Measurements from ENCODE around the gene AHCYL2.
"Not testable (repeated sequence)": the region's sequence is repeated elsewhere in the genome, so short reads cannot be mapped to it uniquely, and the experiment has no call there.

AHCYL2 gene

GRCh38 chr7:129210256-129210988 lies 14.4 kb upstream of the AHCYL2 start:
- Histone ChIP-seq H3K4me3 (ENCODE audit: low read depth, low read length) (no peak overlapping the region), H3K4me1 (ENCODE audit: control insufficient read depth, insufficient read depth, low read length) (peaks cover 3% of the 10 kb centered on the region; the same call in 1 of the 2 replicates), H3K9ac (ENCODE audit: low read length) (no peak overlapping the region), H3K36me3 (ENCODE audit: control insufficient read depth, insufficient read depth, low read length) (peaks cover 66% of the 10 kb centered on the region), H3K9me3 (ENCODE audit: control insufficient read depth, insufficient read depth, low read depth, low read length) (peaks cover 7% of the 10 kb centered on the region; the same call in 1 of the 2 replicates), H3K27ac (ENCODE audit: low read depth, low read length) (no peak overlapping the region), H3K27me3 (ENCODE audit: control insufficient read depth, insufficient read depth, low read length) (no peaks in the 10 kb centered on the region)

GRCh38 chr7:129210989-129211312 lies 13.9 kb upstream of the AHCYL2 start:
- Histone ChIP-seq H3K27me3 (ENCODE audit: control insufficient read depth, insufficient read depth, low read length) (no peaks in the 10 kb centered on the region), H3K27ac (ENCODE audit: low read depth, low read length) (no peak overlapping the region), H3K9me3 (ENCODE audit: control insufficient read depth, insufficient read depth, low read depth, low read length) (peaks cover 11% of the 10 kb centered on the region; the same call in 1 of the 2 replicates), H3K4me1 (ENCODE audit: control insufficient read depth, insufficient read depth, low read length) (peaks cover 3% of the 10 kb centered on the region; the same call in 1 of the 2 replicates), H3K4me3 (ENCODE audit: low read depth, low read length) (no peak overlapping the region), H3K36me3 (ENCODE audit: control insufficient read depth, insufficient read depth, low read length) (peaks cover 60% of the 10 kb centered on the region), H3K9ac (ENCODE audit: low read length) (no peak overlapping the region)

- Histone ChIP-seq H3K9ac (ENCODE audit: low read length) (no peak overlapping the region), H3K27ac (ENCODE audit: low read depth, low read length) (no peak overlapping the region; the same call in 1 of the 2 replicates), H3K27me3 (ENCODE audit: control insufficient read depth, insufficient read depth, low read length) (no peaks in the 10 kb centered on the region), H3K9me3 (ENCODE audit: control insufficient read depth, insufficient read depth, low read depth, low read length) (peaks cover 15% of the 10 kb centered on the region; the same call in 1 of the 2 replicates), H3K36me3 (ENCODE audit: control insufficient read depth, insufficient read depth, low read length) (peaks cover 49% of the 10 kb centered on the region), H3K4me1 (ENCODE audit: control insufficient read depth, insufficient read depth, low read length) (peaks cover 3% of the 10 kb centered on the region; the same call in 1 of the 2 replicates), H3K4me3 (ENCODE audit: low read depth, low read length) (no peak overlapping the region)
Measured at GRCh38 chr7:129212126-129212525, 12.7 kb upstream of the AHCYL2 start.

DNA sequence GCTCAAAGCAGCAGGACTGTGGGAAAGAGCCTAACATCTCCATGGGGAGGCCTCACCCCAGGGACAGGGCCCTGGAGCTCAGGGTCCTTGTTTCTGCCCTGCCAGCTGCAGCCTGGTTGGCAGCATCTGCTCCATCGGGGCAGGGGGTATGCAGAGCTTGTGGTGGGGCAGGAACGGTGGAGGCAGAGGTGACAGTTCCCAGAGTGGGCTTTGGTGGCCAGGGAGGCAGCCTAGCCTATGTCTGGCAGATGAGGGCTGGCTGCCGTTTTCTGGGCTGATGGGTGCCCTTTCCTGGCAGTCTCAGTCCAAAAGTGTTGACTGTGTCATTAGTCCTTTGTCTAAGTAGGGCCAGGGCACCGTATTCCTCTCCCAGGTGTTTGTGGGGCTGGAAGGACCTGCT lies 12.2 kb upstream of the AHCYL2 start:
- Histone ChIP-seq H3K9me3 (ENCODE audit: control insufficient read depth, insufficient read depth, low read depth, low read length) (peaks cover 18% of the 10 kb centered on the region), H3K27me3 (ENCODE audit: control insufficient read depth, insufficient read depth, low read length) (no peaks in the 10 kb centered on the region), H3K4me3 (ENCODE audit: low read depth, low read length) (no peak overlapping the region), H3K27ac (ENCODE audit: low read depth, low read length) (no peak overlapping the region; the same call in 1 of the 2 replicates), H3K9ac (ENCODE audit: low read length) (no peak overlapping the region), H3K36me3 (ENCODE audit: control insufficient read depth, insufficient read depth, low read length) (peaks cover 45% of the 10 kb centered on the region), H3K4me1 (ENCODE audit: control insufficient read depth, insufficient read depth, low read length) (peaks cover 3% of the 10 kb centered on the region; the same call in 1 of the 2 replicates)

- H3K4me3 ChIP-seq (ENCODE audit: low read depth, low read length): no peak overlapping the region
- peaks cover 3% of the 10 kb centered on the region; the same call in 1 of the 2 replicates for H3K4me1 ChIP-seq (ENCODE audit: control insufficient read depth, insufficient read depth, low read length)
- no peak overlapping the region for H3K27ac ChIP-seq (ENCODE audit: low read depth, low read length)
- peaks cover 38% of the 10 kb centered on the region for H3K36me3 ChIP-seq (ENCODE audit: control insufficient read depth, insufficient read depth, low read length)
- no peaks in the 10 kb centered on the region for H3K27me3 ChIP-seq (ENCODE audit: control insufficient read depth, insufficient read depth, low read length)
- peaks cover 18% of the 10 kb centered on the region for H3K9me3 ChIP-seq (ENCODE audit: control insufficient read depth, insufficient read depth, low read depth, low read length)
- H3K9ac ChIP-seq (ENCODE audit: low read length): no peak overlapping the region
Measured at GRCh38 chr7:129213828-129214227, 11.0 kb upstream of the AHCYL2 start.

- peaks cover 24% of the 10 kb centered on the region for H3K36me3 ChIP-seq (ENCODE audit: control insufficient read depth, insufficient read depth, low read length)
- peaks cover 18% of the 10 kb centered on the region for H3K9me3 ChIP-seq (ENCODE audit: control insufficient read depth, insufficient read depth, low read depth, low read length)
- H3K4me1 ChIP-seq (ENCODE audit: control insufficient read depth, insufficient read depth, low read length); H3K27ac ChIP-seq (ENCODE audit: low read depth, low read length); H3K4me3 ChIP-seq (ENCODE audit: low read depth, low read length); H3K27me3 ChIP-seq (ENCODE audit: control insufficient read depth, insufficient read depth, low read length); H3K9ac ChIP-seq (ENCODE audit: low read length): not testable (repeated sequence)
Measured at GRCh38 chr7:129215691-129216090, 9.1 kb upstream of the AHCYL2 start.

DNA sequence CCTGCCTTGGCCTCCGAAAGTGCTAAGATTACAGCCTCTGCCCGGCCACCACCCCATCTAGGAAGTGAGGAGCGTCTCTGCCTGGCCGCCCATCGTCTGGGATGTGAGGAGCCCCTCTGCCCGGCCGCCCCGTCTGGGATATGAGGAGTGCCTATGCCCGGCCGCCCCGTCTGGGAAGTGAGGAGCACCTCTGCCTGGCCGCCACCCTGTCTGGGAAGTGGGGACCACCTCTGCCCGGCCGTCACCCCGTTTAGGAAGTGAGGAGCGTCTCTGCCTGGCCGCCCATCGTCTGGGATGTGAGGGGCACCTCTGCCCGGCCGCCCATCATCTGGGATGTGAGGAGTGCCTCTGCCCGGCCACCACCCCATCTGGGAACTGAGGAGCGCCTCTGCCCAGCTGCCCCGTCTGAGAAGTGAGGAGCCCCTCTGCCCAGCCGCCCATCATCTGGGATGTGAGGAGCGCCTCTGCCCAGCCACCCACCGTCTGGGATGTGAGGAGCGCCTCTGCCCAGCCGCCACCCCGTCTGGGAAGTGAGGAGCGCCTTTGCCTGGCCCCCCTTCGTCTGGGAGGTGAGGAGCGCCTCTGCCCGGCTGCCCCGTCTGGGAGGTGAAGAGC lies 8.6 kb upstream of the AHCYL2 start:
- peaks cover 19% of the 10 kb centered on the region for H3K36me3 ChIP-seq (ENCODE audit: control insufficient read depth, insufficient read depth, low read length)
- H3K9me3 ChIP-seq (ENCODE audit: control insufficient read depth, insufficient read depth, low read depth, low read length): peaks cover 18% of the 10 kb centered on the region
- H3K4me3 ChIP-seq (ENCODE audit: low read depth, low read length); H3K4me1 ChIP-seq (ENCODE audit: control insufficient read depth, insufficient read depth, low read length); H3K27me3 ChIP-seq (ENCODE audit: control insufficient read depth, insufficient read depth, low read length); H3K9ac ChIP-seq (ENCODE audit: low read length); H3K27ac ChIP-seq (ENCODE audit: low read depth, low read length): not testable (repeated sequence)

DNA sequence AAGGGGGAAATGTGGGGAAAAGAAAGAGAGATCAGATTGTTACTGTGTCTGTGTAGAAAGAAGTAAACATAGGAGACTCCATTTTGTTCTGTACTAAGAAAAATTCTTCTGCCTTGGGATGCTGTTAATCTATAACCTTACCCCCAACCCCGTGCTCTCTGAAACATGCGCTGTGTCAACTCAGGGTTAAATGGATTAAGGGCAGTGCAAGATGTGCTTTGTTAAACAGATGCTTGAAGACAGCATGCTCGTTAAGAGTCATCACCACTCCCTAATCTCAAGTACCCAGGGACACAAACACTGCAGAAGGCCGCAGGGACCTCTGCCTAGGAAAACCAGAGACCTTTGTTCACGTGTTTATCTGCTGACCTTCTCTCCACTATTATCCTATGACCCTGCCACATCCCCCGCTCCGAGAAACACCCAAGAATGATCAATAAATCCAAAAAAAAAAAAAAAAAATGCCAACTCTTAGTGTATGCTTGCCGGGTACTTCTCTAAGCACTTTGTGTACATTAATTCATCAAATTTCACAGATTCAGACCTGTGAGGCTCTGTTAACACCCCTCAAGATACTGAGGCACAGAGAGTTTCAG lies 7.9 kb upstream of the AHCYL2 start:
- H3K27ac ChIP-seq (ENCODE audit: low read depth, low read length); H3K9ac ChIP-seq (ENCODE audit: low read length); H3K4me1 ChIP-seq (ENCODE audit: control insufficient read depth, insufficient read depth, low read length); H3K4me3 ChIP-seq (ENCODE audit: low read depth, low read length); H3K27me3 ChIP-seq (ENCODE audit: control insufficient read depth, insufficient read depth, low read length): not testable (repeated sequence)
- Histone ChIP-seq H3K9me3 (ENCODE audit: control insufficient read depth, insufficient read depth, low read depth, low read length) (peaks cover 18% of the 10 kb centered on the region), H3K36me3 (ENCODE audit: control insufficient read depth, insufficient read depth, low read length) (peaks cover 12% of the 10 kb centered on the region)

DNA sequence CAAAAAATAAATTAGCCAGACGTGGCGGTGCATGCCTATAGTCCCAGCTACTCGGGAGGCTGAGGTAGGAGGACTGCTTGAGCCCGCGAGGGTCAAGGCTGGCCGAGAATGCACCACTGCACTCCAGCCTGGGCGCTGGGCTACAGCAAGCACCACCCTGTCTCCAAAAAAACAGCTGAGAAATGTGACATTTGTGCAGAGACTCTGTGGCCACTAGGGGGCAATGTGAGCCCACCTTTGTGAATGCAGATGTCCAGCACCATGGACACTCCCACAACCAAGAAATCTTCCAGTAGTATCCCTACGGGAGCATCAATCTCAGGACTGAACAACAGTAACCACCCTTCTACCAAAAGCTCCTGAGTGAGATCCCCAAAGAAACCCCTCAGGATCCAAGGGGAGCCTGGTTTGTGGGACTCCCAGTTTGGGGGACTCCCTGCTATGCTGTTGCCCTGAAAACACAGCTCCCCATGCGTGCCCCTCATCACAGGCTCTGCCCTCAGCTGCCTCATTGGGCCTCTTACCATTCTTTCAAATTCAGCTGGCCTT lies 6.2 kb upstream of the AHCYL2 start:
- peaks cover 18% of the 10 kb centered on the region for H3K9me3 ChIP-seq (ENCODE audit: control insufficient read depth, insufficient read depth, low read depth, low read length)
- H3K27ac ChIP-seq (ENCODE audit: low read depth, low read length): no peak overlapping the region
- H3K9ac ChIP-seq (ENCODE audit: low read length): no peak overlapping the region
- H3K27me3 ChIP-seq (ENCODE audit: control insufficient read depth, insufficient read depth, low read length): no peaks in the 10 kb centered on the region
- no peaks in the 10 kb centered on the region for H3K36me3 ChIP-seq (ENCODE audit: control insufficient read depth, insufficient read depth, low read length)
- H3K4me3 ChIP-seq (ENCODE audit: low read depth, low read length): no peak overlapping the region
- H3K4me1 ChIP-seq (ENCODE audit: control insufficient read depth, insufficient read depth, low read length): peaks cover 3% of the 10 kb centered on the region; the same call in 1 of the 2 replicates

GRCh38 chr7:129219166-129219565 lies 5.7 kb upstream of the AHCYL2 start:
- H3K27me3 ChIP-seq (ENCODE audit: control insufficient read depth, insufficient read depth, low read length): not testable (repeated sequence)

GRCh38 chr7:129222064-129222463 lies 2.8 kb upstream of the AHCYL2 start:
- peaks cover 4% of the 10 kb centered on the region; the same call in 1 of the 2 replicates for H3K4me1 ChIP-seq (ENCODE audit: control insufficient read depth, insufficient read depth, low read length)
- H3K27ac ChIP-seq (ENCODE audit: low read depth, low read length): no peak overlapping the region
- no peak overlapping the region for H3K9ac ChIP-seq (ENCODE audit: low read length)
- peaks cover 2% of the 10 kb centered on the region; the same call in 1 of the 2 replicates for H3K9me3 ChIP-seq (ENCODE audit: control insufficient read depth, insufficient read depth, low read depth, low read length)
- H3K27me3 ChIP-seq (ENCODE audit: control insufficient read depth, insufficient read depth, low read length): no peaks in the 10 kb centered on the region
- no peak overlapping the region for H3K4me3 ChIP-seq (ENCODE audit: low read depth, low read length)
- H3K36me3 ChIP-seq (ENCODE audit: control insufficient read depth, insufficient read depth, low read length): no peaks in the 10 kb centered on the region

More at GRCh38 chr7:129219166-129219565, 5.7 kb upstream of the AHCYL2 start:
- not testable (repeated sequence) for H3K36me3 ChIP-seq (ENCODE audit: control insufficient read depth, insufficient read depth, low read length); H3K4me1 ChIP-seq (ENCODE audit: control insufficient read depth, insufficient read depth, low read length); H3K27ac ChIP-seq (ENCODE audit: low read depth, low read length); H3K4me3 ChIP-seq (ENCODE audit: low read depth, low read length); H3K9ac ChIP-seq (ENCODE audit: low read length)
- peaks cover 15% of the 10 kb centered on the region for H3K9me3 ChIP-seq (ENCODE audit: control insufficient read depth, insufficient read depth, low read depth, low read length)

Data from HUES6 (cell line).